PC-3 (cell line): ENCODE measurements around the gene BAAT. TPM values are rescaled to one million over a fixed set of nuclear protein-coding genes. Genes with fewer than 3 reads are reported as not detected.

Experiments used
- ATAC-seq: fragments of 200-7000 bp; cut with Tn5 transposase; 2 replicates; pipeline ENCODE4 v1.9.1; 2020; ENCODE audit warnings: mild to moderate bottlenecking, moderate library complexity
- BruUV-seq: library from RNA; stranded (reverse); fragments of 400-500 nt; replicated peaks from 2 replicates; lab custom pipeline; 2021; lab: Mats Ljungman, UMichigan
- CTCF ChIA-PET: fragments of 300-600 bp; sonication (Branson Sonifier 250); formaldehyde crosslinking; loops from one replicate; lab custom pipeline; 2022; ENCODE audit warnings: antibody characterized with exemption; lab: Charles Lee
- POLR2A ChIA-PET: fragments of 300-600 bp; sonication (Branson Sonifier 250); formaldehyde crosslinking; loops from one replicate; lab custom pipeline; 2022; ENCODE audit warnings: antibody characterized with exemption; ENCODE audit not compliant: unreplicated experiment; lab: Charles Lee
- DNase-seq: peaks from one replicate; pipeline ENCODE4 v3.0.0-alpha.2; 2015
- H2AFZ ChIP-seq: fragments of 300-600 bp; sonication (generic); 2 replicates; pipeline ENCODE4 v1.6.0; 2016; ENCODE audit warnings: antibody characterized with exemption, low read length
- H3F3A ChIP-seq: fragments of 300-600 bp; sonication (generic); one replicate; pipeline ENCODE4 v1.6.0; 2017; ENCODE audit warnings: antibody characterized with exemption, low read length, control low read depth, mild to moderate bottlenecking; ENCODE audit not compliant: unreplicated experiment
- H3K27ac ChIP-seq: fragments of 300-600 bp; sonication (generic); 2 replicates; pipeline ENCODE4 v1.5.1; 2016; ENCODE audit warnings: mild to moderate bottlenecking, low read length
- H3K27me3 ChIP-seq: fragments of 300-600 bp; sonication (generic); 2 replicates; pipeline ENCODE4 v1.6.1; 2016; ENCODE audit warnings: low read length, mixed read lengths
- H3K36me3 ChIP-seq: fragments of 300-600 bp; sonication (generic); 2 replicates; pipeline ENCODE4 v1.6.1; 2016; ENCODE audit warnings: low read depth, mixed run types, low read length, mixed read lengths
- H3K4me1 ChIP-seq: fragments of 300-600 bp; sonication (generic); 2 replicates; pipeline ENCODE4 v1.5.1; 2016; ENCODE audit warnings: low read length; ENCODE audit not compliant: insufficient read depth
- H3K4me2 ChIP-seq: fragments of 300-600 bp; sonication (generic); 2 replicates; pipeline ENCODE4 v1.6.0; 2016; ENCODE audit warnings: low read length
- H3K4me3 ChIP-seq: fragments of 300-600 bp; sonication (generic); 2 replicates; pipeline ENCODE4 v1.5.1; 2016; ENCODE audit warnings: mild to moderate bottlenecking, low read length, mixed read lengths
- H3K79me2 ChIP-seq: fragments of 300-600 bp; sonication (generic); 2 replicates; pipeline ENCODE4 v1.6.1; 2017; ENCODE audit warnings: low read length, mixed read lengths
- H3K9ac ChIP-seq: fragments of 300-600 bp; sonication (generic); 2 replicates; pipeline ENCODE4 v1.6.0; 2016; ENCODE audit warnings: mild to moderate bottlenecking, low read length
- H3K9me2 ChIP-seq: fragments of 300-600 bp; sonication (generic); replicated peaks from 2 replicates; pipeline ENCODE4 v1.6.1; 2016; ENCODE audit warnings: mixed run types, low read length, mixed read lengths
- H3K9me3 ChIP-seq: fragments of 300-600 bp; sonication (generic); 2 replicates; pipeline ENCODE4 v1.6.1; 2016; ENCODE audit warnings: low read length, mixed read lengths
- H4K20me1 ChIP-seq: fragments of 300-600 bp; sonication (generic); 2 replicates; pipeline ENCODE4 v1.6.1; 2016; ENCODE audit warnings: low read length, mixed read lengths
- EZH2 ChIP-seq: fragments of 300-600 bp; sonication (generic); IDR thresholded peaks from one replicate; pipeline ENCODE4 v1.6.1; 2017; ENCODE audit warnings: antibody characterized with exemption, mild to moderate bottlenecking, low read length; ENCODE audit not compliant: unreplicated experiment
- EZH2phosphoT487 ChIP-seq: fragments of 300-600 bp; sonication (generic); IDR thresholded peaks from 2 replicates; pipeline ENCODE4 v1.6.1; 2018; ENCODE audit warnings: mild to moderate bottlenecking, antibody characterized with exemption, low read length, borderline replicate concordance
- intact Hi-C: fragments of 100-400 bp; cut with micrococcal nuclease; formaldehyde crosslinking; loops from 2 replicates; pipeline ENCODE4 v1.9.0; 2023
- total RNA-seq: library from RNA; depleted of rRNA; stranded (reverse); fragments of >200 nt; gene quantifications from 2 replicates; pipeline ENCODE4 v1.2.3, GENCODE V29; 2014
- TF ChIP-seq, protein P1 (sequence below): fragments of 300-600 bp; sonication (generic); conservative IDR thresholded peaks from 2 replicates; pipeline ENCODE4 v1.5.1; 2017; ENCODE audit warnings: antibody characterized with exemption, low read depth, mild to moderate bottlenecking, low read length

Gene BAAT
- total RNA-seq, 1 experiment from 2014 or later: 0.07 TPM

GRCh38 chr9:101356619-101357018 lies 28.2 kb downstream of the BAAT start:
- Histone ChIP-seq H3K9me2 (no peaks in the 10 kb centered on the region), H3K27me3 (no peaks in the 10 kb centered on the region), H3K79me2 (no peaks in the 10 kb centered on the region), H4K20me1 (no peaks in the 10 kb centered on the region), H3K27ac (no peak overlapping the region), H3K9me3 (no peaks in the 10 kb centered on the region), H3K4me2 (no peak overlapping the region), H3K36me3 (no peaks in the 10 kb centered on the region), H2AFZ (no peak overlapping the region), H3F3A (no peaks in the 10 kb centered on the region), H3K4me1 (no peaks in the 10 kb centered on the region), H3K4me3 (no peak overlapping the region), H3K9ac (no peak overlapping the region)
- intact Hi-C loops: no loop called here
- ChIA-PET POLR2A (no interaction called here), CTCF (no interaction called here)
- no TSS peak for BruUV-seq
- no peak for ATAC-seq
- DNase-seq: no peak
- TF ChIP-seq, protein P1, sequence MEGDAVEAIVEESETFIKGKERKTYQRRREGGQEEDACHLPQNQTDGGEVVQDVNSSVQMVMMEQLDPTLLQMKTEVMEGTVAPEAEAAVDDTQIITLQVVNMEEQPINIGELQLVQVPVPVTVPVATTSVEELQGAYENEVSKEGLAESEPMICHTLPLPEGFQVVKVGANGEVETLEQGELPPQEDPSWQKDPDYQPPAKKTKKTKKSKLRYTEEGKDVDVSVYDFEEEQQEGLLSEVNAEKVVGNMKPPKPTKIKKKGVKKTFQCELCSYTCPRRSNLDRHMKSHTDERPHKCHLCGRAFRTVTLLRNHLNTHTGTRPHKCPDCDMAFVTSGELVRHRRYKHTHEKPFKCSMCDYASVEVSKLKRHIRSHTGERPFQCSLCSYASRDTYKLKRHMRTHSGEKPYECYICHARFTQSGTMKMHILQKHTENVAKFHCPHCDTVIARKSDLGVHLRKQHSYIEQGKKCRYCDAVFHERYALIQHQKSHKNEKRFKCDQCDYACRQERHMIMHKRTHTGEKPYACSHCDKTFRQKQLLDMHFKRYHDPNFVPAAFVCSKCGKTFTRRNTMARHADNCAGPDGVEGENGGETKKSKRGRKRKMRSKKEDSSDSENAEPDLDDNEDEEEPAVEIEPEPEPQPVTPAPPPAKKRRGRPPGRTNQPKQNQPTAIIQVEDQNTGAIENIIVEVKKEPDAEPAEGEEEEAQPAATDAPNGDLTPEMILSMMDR: no peak
- TF ChIP-seq EZH2phosphoT487: no peak
- TF ChIP-seq EZH2: no peak

GRCh38 chr9:101354765-101355708 lies 29.8 kb downstream of the BAAT start:
- CTCF ChIA-PET: no interaction called here
- Histone ChIP-seq H4K20me1 (no peaks in the 10 kb centered on the region), H3K9me2 (no peaks in the 10 kb centered on the region), H3K27ac (no peak overlapping the region), H3K36me3 (no peaks in the 10 kb centered on the region), H3K27me3 (no peaks in the 10 kb centered on the region), H3K4me3 (no peak overlapping the region), H3K9me3 (no peaks in the 10 kb centered on the region), H3K9ac (no peak overlapping the region), H2AFZ (no peak overlapping the region), H3K4me2 (no peak overlapping the region), H3K79me2 (no peaks in the 10 kb centered on the region), H3K4me1 (no peaks in the 10 kb centered on the region), H3F3A (no peaks in the 10 kb centered on the region)
- BruUV-seq: no TSS peak
- intact Hi-C loops: no loop called here
- no peak for TF ChIP-seq EZH2phosphoT487
- TF ChIP-seq, protein P1: no peak
- POLR2A ChIA-PET: no interaction called here
- no peak for DNase-seq
- no peak for ATAC-seq

- ATAC-seq: peak; percentile 40; the same call in 1 of the 2 replicates
- H3K79me2 ChIP-seq: no peaks in the 10 kb centered on the region
- no peaks in the 10 kb centered on the region for H3K9me3 ChIP-seq
- no peak overlapping the region for H3K4me3 ChIP-seq
- peak; percentile 22 for DNase-seq
- no peak overlapping the region for H3K9ac ChIP-seq
- no peak overlapping the region for H3K27ac ChIP-seq
- H3K4me2 ChIP-seq: no peak overlapping the region
- ChIA-PET POLR2A (no interaction called here), CTCF (no interaction called here)
- H3K27me3 ChIP-seq: no peaks in the 10 kb centered on the region
- TF ChIP-seq EZH2: no peak
- TF ChIP-seq, protein P1: no peak
- no peak for TF ChIP-seq EZH2phosphoT487
- H3K9me2 ChIP-seq: no peaks in the 10 kb centered on the region
- no peak overlapping the region for H2AFZ ChIP-seq
- no peaks in the 10 kb centered on the region for H3K4me1 ChIP-seq
- intact Hi-C loops: no loop called here
- no peaks in the 10 kb centered on the region for H3F3A ChIP-seq
- BruUV-seq: no TSS peak
- H3K36me3 ChIP-seq: no peaks in the 10 kb centered on the region
- H4K20me1 ChIP-seq: no peaks in the 10 kb centered on the region
Measured at GRCh38 chr9:101354143-101354764, 30.6 kb downstream of the BAAT start.
